Muscle layer of duodenum (tissue), 2 donors: Measurements from ENCODE around the gene GGT7.

Experiments
- H3K27ac ChIP-seq: one replicate; pipeline ENCODE4 v1.7.0; 2013; ENCODE audit warnings: mild to moderate bottlenecking, low read length
- H3K27me3 ChIP-seq: one replicate; pipeline ENCODE4 v1.7.0; 2013; ENCODE audit warnings: low read depth, mild to moderate bottlenecking, control low read depth, low read length
- H3K36me3 ChIP-seq, 2 donors: one replicate each; pipeline ENCODE4 v1.7.0; 2013; ENCODE audit warnings: low read length in 2 of 2, control low read depth in 1 of 2, mild to moderate bottlenecking in 1 of 2; ENCODE audit not compliant: insufficient read depth in 2 of 2, control insufficient read depth in 1 of 2
- H3K4me1 ChIP-seq, 2 donors: one replicate each; pipeline ENCODE4 v1.7.0; 2013; ENCODE audit warnings: low read length in 2 of 2, mild to moderate bottlenecking in 2 of 2, control low read depth in 1 of 2, moderate library complexity in 1 of 2; ENCODE audit not compliant: insufficient read depth in 2 of 2, control insufficient read depth in 1 of 2
- H3K4me3 ChIP-seq, 2 donors: one replicate each; pipeline ENCODE4 v1.7.0; 2013; ENCODE audit warnings: low read length in 2 of 2, low read depth in 1 of 2, mild to moderate bottlenecking in 1 of 2
- H3K9me3 ChIP-seq, 2 donors: one replicate each; pipeline ENCODE4 v1.7.0; 2013; ENCODE audit warnings: low read length in 2 of 2, control low read depth in 1 of 2, mild to moderate bottlenecking in 1 of 2; ENCODE audit not compliant: control insufficient read depth in 1 of 2
- donor health status: healthy.

Gene GGT7

DNA sequence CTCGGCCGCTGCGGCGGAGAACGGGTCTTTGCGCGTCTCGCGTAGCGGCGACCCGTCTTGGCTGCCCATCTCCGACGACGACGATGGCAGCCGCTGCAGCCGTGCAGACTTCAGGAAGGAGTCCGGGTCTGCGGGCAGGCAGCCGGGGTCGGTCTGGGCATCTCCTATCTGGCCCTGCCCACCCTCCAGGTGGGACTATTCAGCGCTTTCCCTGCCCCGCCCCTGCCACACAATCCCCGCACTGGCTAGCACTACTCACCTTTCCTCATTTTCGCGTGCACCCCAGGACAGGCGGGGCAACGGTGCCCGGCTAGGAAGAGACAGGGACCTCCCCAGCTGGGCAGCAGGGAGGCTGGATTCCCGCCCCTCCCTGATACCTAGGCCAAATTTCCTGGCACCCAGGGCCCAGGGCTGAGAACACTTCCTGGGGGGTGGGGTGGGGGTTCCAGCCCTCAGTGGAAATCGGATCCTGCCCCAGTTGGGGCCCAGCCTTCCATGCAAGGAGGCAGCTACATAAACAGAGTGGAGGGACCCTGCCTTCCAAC, 9.2 kb downstream of the GGT7 start:
- Histone ChIP-seq H3K36me3 (peaks cover 0 to 47% of the 10 kb centered on the region in 2 donors), H3K4me1 (no peaks in the 10 kb centered on the region), H3K9me3 (no peaks in the 10 kb centered on the region), H3K27ac (no peak overlapping the region), H3K27me3 (no peaks in the 10 kb centered on the region), H3K4me3 (no peak overlapping the region)

DNA sequence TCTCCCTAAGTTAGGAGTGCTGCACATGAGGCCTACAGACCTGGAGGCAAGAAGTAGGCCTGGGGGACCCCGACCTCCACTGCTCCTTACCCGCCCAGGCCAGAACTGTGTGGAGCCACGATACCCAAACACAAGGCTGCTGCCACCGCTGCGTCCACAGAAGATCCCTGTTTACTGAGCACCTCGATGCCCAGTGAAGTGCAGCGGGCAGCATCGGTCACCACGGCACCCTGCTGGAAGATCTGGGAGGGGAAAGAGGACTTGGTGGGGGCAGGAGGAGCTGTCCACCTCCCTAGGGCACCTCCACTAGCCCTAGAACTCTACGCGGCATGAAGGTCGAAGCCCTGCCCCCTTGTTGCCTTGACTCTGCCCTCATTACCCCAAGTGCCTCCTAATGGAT, 9.9 kb downstream of the GGT7 start:
- Histone ChIP-seq H3K27me3 (no peaks in the 10 kb centered on the region), H3K9me3 (no peaks in the 10 kb centered on the region), H3K4me3 (no peak overlapping the region), H3K36me3 (peaks cover 0 to 55% of the 10 kb centered on the region in 2 donors), H3K4me1 (no peaks in the 10 kb centered on the region), H3K27ac (no peak overlapping the region)

GRCh38 chr20:34861386-34862084, 11.1 kb downstream of the GGT7 start:
- Histone ChIP-seq H3K27me3 (no peaks in the 10 kb centered on the region), H3K4me1 (no peaks in the 10 kb centered on the region), H3K4me3 (no peak overlapping the region), H3K9me3 (no peaks in the 10 kb centered on the region), H3K27ac (no peak overlapping the region), H3K36me3 (peaks cover 5 to 64% of the 10 kb centered on the region in 2 donors)

DNA sequence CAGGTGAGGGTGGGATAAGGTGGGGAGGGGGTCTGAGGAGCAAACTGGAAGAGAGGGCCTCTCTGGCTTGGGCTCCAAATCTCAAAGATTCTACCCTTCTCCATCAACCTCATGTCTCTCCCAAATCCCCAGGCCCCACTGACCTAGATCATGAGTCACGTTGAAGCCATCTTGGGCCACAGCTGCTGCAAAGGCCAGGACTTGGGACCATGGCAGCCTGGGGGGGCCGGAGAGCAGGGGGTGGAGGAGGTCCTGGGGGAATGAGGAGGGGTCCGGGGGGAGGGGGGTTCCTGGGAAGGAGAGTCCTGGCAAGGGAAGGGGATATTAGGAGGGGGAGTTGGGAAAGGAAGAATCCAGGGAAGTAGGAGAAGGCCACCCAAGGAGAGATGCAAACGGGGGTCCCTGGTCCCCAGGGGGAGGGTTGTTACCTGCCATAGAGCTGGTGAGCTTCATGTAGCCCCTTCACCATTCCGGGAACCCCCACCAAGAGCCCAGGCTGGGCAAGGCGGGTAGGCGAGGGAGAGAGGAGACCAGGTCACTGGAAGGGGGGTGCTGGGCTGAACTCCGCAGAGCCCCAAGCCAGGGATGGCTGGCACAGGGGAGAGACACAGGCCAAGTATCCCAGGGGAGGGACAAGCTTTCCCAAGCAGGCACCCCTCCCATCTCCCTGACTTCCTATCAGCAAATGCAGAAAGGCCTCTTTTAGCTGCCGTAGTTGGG, 12.7 kb downstream of the GGT7 start:
- Histone ChIP-seq H3K27me3 (no peaks in the 10 kb centered on the region), H3K4me1 (no peaks in the 10 kb centered on the region), H3K9me3 (no peaks in the 10 kb centered on the region), H3K4me3 (no peak overlapping the region), H3K27ac (no peak overlapping the region), H3K36me3 (peaks cover 13 to 66% of the 10 kb centered on the region in 2 donors)

DNA sequence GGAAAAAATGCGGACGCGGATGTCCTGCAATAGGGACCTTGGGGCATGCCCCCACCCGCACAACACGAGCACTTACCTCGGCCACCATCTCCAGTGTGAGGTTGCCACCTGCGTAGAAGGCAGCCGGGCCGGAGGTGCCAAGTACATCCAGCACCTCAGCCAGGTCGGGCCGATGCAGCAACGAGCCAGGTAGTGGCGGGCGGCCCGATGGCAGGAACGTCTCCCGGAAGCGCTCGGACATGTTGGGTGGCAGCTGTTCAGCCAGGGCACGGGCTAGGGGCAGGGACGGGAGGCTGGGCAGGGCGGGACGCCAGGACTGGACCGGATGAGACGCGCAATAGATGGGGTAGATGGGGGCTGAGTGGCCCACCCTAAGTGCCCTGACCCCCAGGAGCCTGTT, 13.3 kb downstream of the GGT7 start:
- Histone ChIP-seq H3K36me3 (peaks cover 19 to 70% of the 10 kb centered on the region in 2 donors), H3K27ac (no peak overlapping the region), H3K4me3 (no peak overlapping the region), H3K4me1 (no peaks in the 10 kb centered on the region), H3K9me3 (no peaks in the 10 kb centered on the region), H3K27me3 (no peaks in the 10 kb centered on the region)

DNA sequence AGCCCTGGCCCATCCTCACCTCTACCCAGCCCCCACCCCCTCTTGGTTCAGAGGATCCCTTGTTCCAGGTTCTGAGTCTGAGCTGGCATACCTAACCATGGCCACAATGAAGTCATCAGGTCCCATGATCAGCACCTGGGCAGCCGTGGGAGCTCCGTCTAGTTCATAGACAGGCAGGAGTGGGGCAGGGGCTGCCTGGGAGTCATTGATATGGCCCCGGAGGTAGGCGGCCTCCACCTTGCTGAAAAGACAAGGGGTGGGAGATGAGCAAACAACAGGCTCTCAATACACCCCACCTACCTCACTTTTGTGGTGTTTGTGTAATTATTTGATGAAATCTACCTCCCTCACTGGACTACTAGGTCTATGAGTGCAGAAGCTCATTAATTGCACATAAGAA, 20.4 kb downstream of the GGT7 start:
- H3K36me3 ChIP-seq: peaks cover 38 to 57% of the 10 kb centered on the region in 2 donors

DNA sequence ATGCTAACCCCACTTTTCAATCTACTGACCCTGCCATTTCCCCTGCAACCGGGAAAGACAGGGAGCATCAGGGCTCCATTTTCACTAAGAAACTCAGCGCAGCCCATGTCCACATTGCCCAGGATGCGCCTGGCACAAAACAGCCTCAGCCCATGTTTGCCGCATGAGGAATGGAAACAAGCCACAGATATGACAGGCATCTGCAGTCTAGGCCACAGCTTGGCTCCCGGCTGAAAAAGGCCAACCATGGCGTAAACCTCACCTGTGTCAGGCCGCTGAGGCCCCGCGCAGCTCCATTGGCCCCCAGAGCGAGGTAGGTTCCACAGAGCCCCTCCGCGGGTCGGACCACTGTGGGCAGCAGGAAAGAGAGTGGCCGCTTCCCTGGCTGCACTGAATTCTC, 21.7 kb downstream of the GGT7 start:
- Histone ChIP-seq H3K4me1 (no peaks in the 10 kb centered on the region), H3K9me3 (no peaks in the 10 kb centered on the region), H3K27ac (no peak overlapping the region), H3K36me3 (peaks cover 28 to 47% of the 10 kb centered on the region in 2 donors), H3K27me3 (no peaks in the 10 kb centered on the region), H3K4me3 (no peak overlapping the region)

More for the DNA sequence above, 20.4 kb downstream of the GGT7 start:
- no peak overlapping the region for H3K4me3 ChIP-seq
- H3K27me3 ChIP-seq: no peaks in the 10 kb centered on the region
- H3K27ac ChIP-seq: no peak overlapping the region
- no peaks in the 10 kb centered on the region for H3K9me3 ChIP-seq
- H3K4me1 ChIP-seq: no peaks in the 10 kb centered on the region

GRCh38 chr20:34849778-34850177, 22.9 kb downstream of the GGT7 start:
- peaks cover 23 to 47% of the 10 kb centered on the region in 2 donors for H3K36me3 ChIP-seq

DNA sequence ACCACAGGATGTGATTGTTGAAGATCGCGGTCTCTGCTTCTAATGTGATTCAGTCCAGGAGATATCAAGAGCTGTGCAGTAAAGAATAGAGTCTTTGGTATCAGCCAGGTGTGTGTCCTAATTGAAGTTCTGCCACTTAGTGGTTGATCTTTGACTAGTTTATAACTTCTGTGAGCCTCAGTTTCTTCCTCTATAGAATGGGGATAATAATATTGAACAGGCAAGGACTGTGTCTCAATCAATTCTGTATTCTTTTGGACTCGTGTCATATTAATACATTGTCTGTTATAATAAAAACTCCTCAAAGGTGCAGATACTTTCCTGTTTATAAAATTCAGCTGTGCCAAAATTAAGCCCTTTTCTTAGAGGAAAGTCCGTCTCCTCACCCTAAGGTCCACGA, 24.1 kb downstream of the GGT7 start:
- no peak overlapping the region for H3K4me3 ChIP-seq
- no peaks in the 10 kb centered on the region for H3K4me1 ChIP-seq
- H3K9me3 ChIP-seq: no peaks in the 10 kb centered on the region
- peaks cover 17 to 39% of the 10 kb centered on the region in 2 donors for H3K36me3 ChIP-seq
- H3K27me3 ChIP-seq: no peaks in the 10 kb centered on the region
- no peak overlapping the region for H3K27ac ChIP-seq

More at GRCh38 chr20:34849778-34850177, 22.9 kb downstream of the GGT7 start:
- Histone ChIP-seq H3K4me1 (no peaks in the 10 kb centered on the region), H3K27ac (no peak overlapping the region), H3K9me3 (no peaks in the 10 kb centered on the region), H3K4me3 (no peak overlapping the region), H3K27me3 (no peaks in the 10 kb centered on the region)

DNA sequence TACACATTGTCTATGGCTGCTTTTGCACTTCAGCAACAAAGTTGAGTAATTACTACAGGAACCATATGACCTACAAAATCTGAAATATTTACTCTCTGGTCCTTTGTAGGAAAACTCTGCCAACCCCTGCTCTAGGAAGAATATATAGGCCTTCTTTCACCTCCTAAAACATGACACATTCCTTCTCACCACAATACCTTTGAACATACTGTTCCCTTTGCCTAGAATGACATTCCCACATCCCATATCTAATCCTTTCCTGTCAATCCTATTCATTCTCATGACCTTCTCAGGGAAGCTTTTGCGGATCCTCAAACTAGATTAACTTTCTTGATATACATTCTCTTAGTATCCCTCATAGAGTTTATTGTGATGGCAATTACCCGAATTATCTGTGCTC, 29.2 kb downstream of the GGT7 start:
- no peak overlapping the region for H3K27ac ChIP-seq
- H3K27me3 ChIP-seq: no peaks in the 10 kb centered on the region
- H3K36me3 ChIP-seq: peaks cover 4 to 5% of the 10 kb centered on the region in 2 donors
- H3K4me3 ChIP-seq: no peak overlapping the region
- no peaks in the 10 kb centered on the region for H3K9me3 ChIP-seq
- H3K4me1 ChIP-seq: no peaks in the 10 kb centered on the region

DNA sequence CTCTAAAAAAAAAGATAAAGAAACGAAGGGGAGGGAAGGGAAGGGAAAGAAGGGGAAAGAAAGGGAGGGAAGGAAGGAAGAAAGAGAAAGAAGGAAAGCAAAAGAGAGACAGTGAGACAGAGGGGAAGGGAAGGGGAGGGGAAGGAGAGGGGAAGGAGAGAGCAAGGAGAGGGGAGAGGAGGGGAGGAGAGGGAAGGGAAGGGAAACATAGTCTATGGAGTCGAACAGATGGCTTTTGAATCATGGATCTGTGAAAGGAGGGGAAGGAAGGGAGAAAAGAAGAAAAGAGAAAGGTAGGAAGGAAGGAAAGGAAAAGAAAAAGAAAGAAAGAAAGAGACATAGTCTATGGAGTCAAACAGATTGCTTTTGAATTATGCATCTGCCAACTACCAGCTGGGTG, 30.5 kb downstream of the GGT7 start:
- Histone ChIP-seq H3K36me3 (no peaks in the 10 kb centered on the region), H3K4me1 (no peaks in the 10 kb centered on the region)

More for the DNA sequence above, 30.5 kb downstream of the GGT7 start:
- no peaks in the 10 kb centered on the region for H3K27me3 ChIP-seq
- H3K9me3 ChIP-seq: no peaks in the 10 kb centered on the region
- H3K27ac ChIP-seq: no peak overlapping the region
- no peak overlapping the region for H3K4me3 ChIP-seq
